ENCODE measurements around the gene POGK. TPM values are rescaled to one million over a fixed set of nuclear protein-coding genes. Genes with fewer than 3 reads are reported as not detected.

The POGK gene
- total RNA-seq, 1 donor from 2014 or later, result 14.1 TPM

GRCh38 chr1:166902279-166902678 lies 63.0 kb downstream of the POGK start:
- DNase-seq (ENCODE audit: low read depth in 2 of 2), result peak in 1 of 2 donors; percentile 5

DNA sequence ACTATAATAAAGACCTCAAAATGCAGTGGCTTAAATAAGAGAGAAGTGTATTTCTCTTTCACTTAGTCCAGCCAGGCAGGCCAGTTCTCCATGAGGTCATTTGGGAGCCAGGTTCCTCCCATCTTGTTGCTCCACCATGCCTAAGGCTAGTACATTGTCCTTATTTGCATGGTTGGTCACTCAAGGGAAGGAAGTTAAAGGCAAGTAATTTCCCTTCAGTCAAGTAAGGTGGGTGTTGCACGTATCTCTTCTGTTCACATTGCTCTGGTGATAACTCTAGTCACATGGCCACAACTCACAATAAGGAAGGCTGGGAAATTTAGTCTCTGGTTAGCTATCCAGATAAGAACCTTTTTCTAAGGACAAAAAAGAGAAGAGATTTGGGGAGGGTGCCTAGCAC lies 64.0 kb downstream of the POGK start:
- no peak for DNase-seq (ENCODE audit: low read depth in 2 of 2)

DNA sequence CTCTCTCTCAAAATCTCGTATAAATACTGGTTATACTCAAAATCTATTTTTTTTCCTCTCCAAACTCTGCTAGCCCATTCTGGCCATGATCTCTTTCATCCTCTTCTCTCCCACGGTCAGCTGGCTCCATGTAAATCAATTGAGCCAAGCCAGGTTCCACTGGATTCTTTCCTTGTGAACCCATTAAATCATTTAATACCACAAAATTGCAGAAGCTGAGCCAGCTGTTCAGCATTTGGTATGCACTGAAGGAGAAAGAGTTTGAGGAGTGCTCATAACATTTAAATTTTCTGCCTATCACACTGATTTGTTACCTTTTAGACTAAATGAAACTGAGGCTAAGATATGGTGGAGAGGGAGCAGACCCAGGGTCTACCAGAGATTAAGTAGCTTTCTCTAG lies 65.9 kb downstream of the POGK start:
- DNase-seq (ENCODE audit: low read depth in 2 of 2), result no peak

GRCh38 chr1:166905900-166906299 lies 66.6 kb downstream of the POGK start:
- peak in 1 of 2 donors; percentile 34 for DNase-seq (ENCODE audit: low read depth in 2 of 2)

Other genes with a start within 250 kb of the POGK start
- 8.3 and 10.1 TPM in 2 replicates for gene TADA1, start 36.8 kb downstream of the POGK start, total RNA-seq
- gene ILDR2, start 136.1 kb downstream of the POGK start, total RNA-seq, result under 0.01 TPM in 1 of 2 replicates, not detected in the other
- under 0.01 TPM in 1 of 2 replicates, not detected in the other for gene MAEL, start 149.8 kb downstream of the POGK start, total RNA-seq

Data from dermis microvascular lymphatic vessel endothelial cell (primary cell).